Heart right ventricle (tissue), 16 donors: ENCODE results near the gene APOL1. TPM values are rescaled to one million over a fixed set of nuclear protein-coding genes. Genes with fewer than 3 reads are reported as not detected.
"Not testable (repeated sequence)": the region's sequence is repeated elsewhere in the genome, so short reads cannot be mapped to it uniquely, and the experiment has no call there.

Experiments
- ATAC-seq, 8 donors: fragments of 200-7000 bp; cut with Tn5 transposase; one replicate each; pipeline ENCODE4 v1.9.1; 2020; ENCODE audit warnings: mild to moderate bottlenecking in 8 of 8, moderate library complexity in 8 of 8, moderate number of reproducible peaks in 1 of 8
- DNase-seq, 2 donors: peaks; one replicate each; pipeline ENCODE4 v3.0.0-alpha.2; 2020
- H3K27ac ChIP-seq, 10 donors: fragments of 200-600 bp; sonication (generic) in 2 of 10; one replicate each; pipeline versions ENCODE4 v1.5.0 to v1.8.0; 2020 to 2022; ENCODE audit warnings: mild to moderate bottlenecking in 3 of 10
- H3K27me3 ChIP-seq, 7 donors: fragments of 200-600 bp; one replicate each; pipeline ENCODE4 v1.8.0; 2021 to 2022; ENCODE audit warnings: mild to moderate bottlenecking in 2 of 7
- H3K36me3 ChIP-seq, 9 donors: fragments of 200-600 bp; sonication (generic) in 1 of 9; one replicate each; pipeline versions ENCODE4 v1.5.0 to v1.8.0; 2020 to 2022; ENCODE audit warnings: mild to moderate bottlenecking in 2 of 9
- H3K4me1 ChIP-seq, 9 donors: fragments of 200-600 bp; sonication (generic) in 1 of 9; one replicate each; pipeline versions ENCODE4 v1.5.0 to v1.8.0; 2020 to 2022; ENCODE audit warnings: mild to moderate bottlenecking in 4 of 9
- H3K4me3 ChIP-seq, 10 donors: fragments of 200-600 bp; sonication (generic) in 2 of 10; one replicate each; pipeline versions ENCODE4 v1.5.0 to v1.8.0; 2020 to 2022; ENCODE audit warnings: mild to moderate bottlenecking in 7 of 10, moderate library complexity in 2 of 10
- H3K9me3 ChIP-seq, 11 donors: fragments of 200-600 bp in 10 of 11; sonication (generic) in 2 of 11; one replicate each; pipeline versions ENCODE4 v1.5.0 to v1.8.0; 2013 to 2022; ENCODE audit warnings: mild to moderate bottlenecking in 2 of 11, control low read depth in 1 of 11, moderate library complexity in 1 of 11
- WGBS, 2 donors: extraction: QIAGEN DNeasy Blood & Tissue Kit; methylation state at CpG; one replicate each; pipeline ENCODE4 v1.1.7; 2013; ENCODE audit warnings: inconsistent platforms in 1 of 2; 5-methylcytosine and 5-hydroxymethylcytosine counted together
- intact Hi-C, 10 donors: fragments of 100-400 bp; cut with DNase I; formaldehyde crosslinking; loops; one replicate each; pipeline versions ENCODE4 v1.11.1 to v1.14.2; 2022
- polyA plus RNA-seq, 2 donors: library from polyadenylated mRNA; stranded (reverse); fragments of 200-250 nt; gene quantifications; one replicate each; pipeline ENCODE4 v1.2.3, GENCODE V29; 2013
- total RNA-seq, 10 donors: library from RNA; stranded (reverse); fragmentation: NEBNext Ultra II Directional in 3 of 10; extraction: Animal tissue kit (Norgen Biotek cat#: 25700) in 3 of 10; gene quantifications; one replicate each; pipeline versions ENCODE4 v1.2.1 to v1.2.4, GENCODE V29; 2021 to 2023
- TF ChIP-seq, protein P1 (sequence below), 9 donors: fragments of 200-600 bp; sonication (generic) in 2 of 9; IDR thresholded peaks; one replicate each; pipeline versions ENCODE4 v1.5.0 to v1.8.0; 2021 to 2022; ENCODE audit warnings: antibody characterized with exemption in 9 of 9, mild to moderate bottlenecking in 5 of 9, moderate library complexity in 1 of 9
- donor health status: Arrhythmogenic right ventricular cardiomyopathy.
- donor health status: ischemic (EF 13 %, LVEDD 7.1; RV severe dilation, severe dysfunction).
- donor health status: healthy with polysubstance abuse.
- donor health status: DM: no; HTN: yes; CAD: no.
- donor health status: DM: no; HTN: no; CAD: no.
- donor health status: ischemic (EF 25% LVEDD 6.9; RV normal size, moderate dysfunction).
- donor health status: ischemic (EF 25% LVEDD 5.7; RV mildly dilated, moderate dysfunction).
- donor health status: healthy.
- donor health status: DM: yes; HTN: yes; CAD: no.
- donor health status: Ischemic cardiomyopathy.
- donor health status: ischemic (EF 35%, LVEDD 5.7; RV mildly dilated, moderate dysfunction).
- donor health status: nonischemic (EF 11% LVEDD 7.7; RV severe dilation, severe dysfunction).
- donor health status: DM: yes; HTN: yes; CAD: no.
- donor health status: PGD.
- donor health status: ischemic (EF 29% LVEDD 5.4; RV normal size, mild dysfunction).
- donor health status: nonischemic (EF 23%, LVEDD 6.1; RV moderate dilation, normal function).

APOL1 gene
- total and polyA plus RNA-seq, 12 donors, result 9.8 to 121 (median 17.5) TPM

DNA sequence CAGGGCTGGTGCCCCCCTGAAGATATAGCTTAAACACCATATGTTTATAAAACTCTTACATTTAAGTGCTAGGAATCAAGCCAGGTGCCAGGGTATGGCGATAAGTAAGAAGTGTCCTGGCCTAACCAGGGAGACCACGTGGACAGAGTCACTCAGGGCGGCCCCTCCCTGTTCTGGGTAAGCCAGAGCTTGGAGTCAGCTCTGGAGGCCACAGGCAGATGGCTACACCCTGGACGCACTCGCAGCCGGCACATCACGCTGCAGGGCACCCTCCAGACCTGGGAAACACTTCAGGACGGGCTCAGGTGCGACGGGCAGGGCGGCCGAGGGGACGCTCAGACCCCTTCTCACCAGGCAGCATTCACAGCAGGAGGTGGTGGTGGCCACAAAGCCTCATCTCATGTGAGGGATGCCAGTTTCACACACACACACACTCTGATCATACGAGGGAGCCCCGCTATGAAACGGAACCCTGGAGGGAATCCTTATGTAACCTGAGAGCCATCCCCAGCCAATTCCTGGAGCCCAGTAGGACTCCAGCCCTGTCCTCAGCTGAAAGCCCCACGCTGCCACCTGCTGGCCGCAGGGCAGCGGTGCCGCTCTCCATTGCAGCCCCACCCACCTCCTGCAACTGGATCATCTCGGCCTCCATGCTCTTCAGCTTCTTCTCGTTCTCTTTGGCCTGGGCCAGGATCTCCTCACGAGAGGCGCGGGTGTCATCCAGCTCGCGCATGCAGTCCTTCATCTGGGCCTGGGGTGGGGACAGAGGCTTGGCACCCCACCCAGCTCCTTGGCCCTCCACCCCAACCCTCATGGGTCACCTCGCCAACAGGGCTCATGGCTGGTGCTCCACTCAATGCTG, 33.4 kb downstream of the APOL1 start:
- H3K9me3 ChIP-seq, result no peaks in the 10 kb centered on the region
- H3K36me3 ChIP-seq, result peaks cover 22 to 98% (median 82%) of the 10 kb centered on the region in 9 donors
- 54 to 58% methylated on average over 28 of the region's 28 CpGs for WGBS, 2 donors
- ATAC-seq (peak; percentile 78 to 89 (median 86)), DNase-seq (peak; percentile 72 to 79)
- TF ChIP-seq, protein P1, sequence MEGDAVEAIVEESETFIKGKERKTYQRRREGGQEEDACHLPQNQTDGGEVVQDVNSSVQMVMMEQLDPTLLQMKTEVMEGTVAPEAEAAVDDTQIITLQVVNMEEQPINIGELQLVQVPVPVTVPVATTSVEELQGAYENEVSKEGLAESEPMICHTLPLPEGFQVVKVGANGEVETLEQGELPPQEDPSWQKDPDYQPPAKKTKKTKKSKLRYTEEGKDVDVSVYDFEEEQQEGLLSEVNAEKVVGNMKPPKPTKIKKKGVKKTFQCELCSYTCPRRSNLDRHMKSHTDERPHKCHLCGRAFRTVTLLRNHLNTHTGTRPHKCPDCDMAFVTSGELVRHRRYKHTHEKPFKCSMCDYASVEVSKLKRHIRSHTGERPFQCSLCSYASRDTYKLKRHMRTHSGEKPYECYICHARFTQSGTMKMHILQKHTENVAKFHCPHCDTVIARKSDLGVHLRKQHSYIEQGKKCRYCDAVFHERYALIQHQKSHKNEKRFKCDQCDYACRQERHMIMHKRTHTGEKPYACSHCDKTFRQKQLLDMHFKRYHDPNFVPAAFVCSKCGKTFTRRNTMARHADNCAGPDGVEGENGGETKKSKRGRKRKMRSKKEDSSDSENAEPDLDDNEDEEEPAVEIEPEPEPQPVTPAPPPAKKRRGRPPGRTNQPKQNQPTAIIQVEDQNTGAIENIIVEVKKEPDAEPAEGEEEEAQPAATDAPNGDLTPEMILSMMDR (IDR thresholded peaks at IDR 0.05), result peak; percentile 71 to 95 (median 92)
- peaks cover 0 to 32% (median 13%) of the 10 kb centered on the region in 9 donors for H3K4me1 ChIP-seq
- no peak overlapping the region for H3K4me3 ChIP-seq
- intact Hi-C loops, result no loop called here
- H3K27ac ChIP-seq, result peak overlapping the region in 9 of 10 donors; percentile 31 to 73 (median 67)
- no peaks in the 10 kb centered on the region for H3K27me3 ChIP-seq

DNA sequence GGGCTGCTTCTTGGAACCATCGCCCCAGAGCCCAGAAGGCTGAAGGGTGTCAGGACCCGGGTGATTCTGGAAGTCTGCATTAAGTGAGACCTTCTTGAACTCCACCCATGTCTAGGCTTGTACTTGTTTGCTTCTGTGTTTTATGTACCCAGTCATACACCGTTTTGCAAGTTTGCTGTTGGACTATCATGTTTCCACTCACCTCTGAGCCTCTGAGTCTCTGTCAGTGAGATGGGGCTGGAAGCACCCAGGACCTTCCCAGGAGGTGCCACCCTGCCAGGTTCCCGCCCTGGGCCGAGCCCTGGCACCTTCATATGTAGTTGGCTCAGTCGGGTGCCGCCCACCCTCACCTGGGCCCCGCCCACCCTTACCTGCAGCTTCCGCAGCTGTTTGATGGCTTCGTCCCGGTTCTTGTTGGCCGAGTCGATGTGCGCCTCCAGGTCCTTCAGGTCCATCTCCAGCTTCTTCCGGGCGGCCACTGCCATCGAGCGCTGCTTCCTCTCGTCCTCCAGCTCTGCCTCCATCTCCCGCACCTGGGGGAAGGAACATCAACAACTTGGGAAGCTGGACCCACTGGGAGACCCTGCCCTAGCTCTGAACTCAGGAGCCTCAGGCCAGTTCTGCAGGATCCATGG, 35.1 kb downstream of the APOL1 start:
- intact Hi-C loops, result no loop called here

DNA sequence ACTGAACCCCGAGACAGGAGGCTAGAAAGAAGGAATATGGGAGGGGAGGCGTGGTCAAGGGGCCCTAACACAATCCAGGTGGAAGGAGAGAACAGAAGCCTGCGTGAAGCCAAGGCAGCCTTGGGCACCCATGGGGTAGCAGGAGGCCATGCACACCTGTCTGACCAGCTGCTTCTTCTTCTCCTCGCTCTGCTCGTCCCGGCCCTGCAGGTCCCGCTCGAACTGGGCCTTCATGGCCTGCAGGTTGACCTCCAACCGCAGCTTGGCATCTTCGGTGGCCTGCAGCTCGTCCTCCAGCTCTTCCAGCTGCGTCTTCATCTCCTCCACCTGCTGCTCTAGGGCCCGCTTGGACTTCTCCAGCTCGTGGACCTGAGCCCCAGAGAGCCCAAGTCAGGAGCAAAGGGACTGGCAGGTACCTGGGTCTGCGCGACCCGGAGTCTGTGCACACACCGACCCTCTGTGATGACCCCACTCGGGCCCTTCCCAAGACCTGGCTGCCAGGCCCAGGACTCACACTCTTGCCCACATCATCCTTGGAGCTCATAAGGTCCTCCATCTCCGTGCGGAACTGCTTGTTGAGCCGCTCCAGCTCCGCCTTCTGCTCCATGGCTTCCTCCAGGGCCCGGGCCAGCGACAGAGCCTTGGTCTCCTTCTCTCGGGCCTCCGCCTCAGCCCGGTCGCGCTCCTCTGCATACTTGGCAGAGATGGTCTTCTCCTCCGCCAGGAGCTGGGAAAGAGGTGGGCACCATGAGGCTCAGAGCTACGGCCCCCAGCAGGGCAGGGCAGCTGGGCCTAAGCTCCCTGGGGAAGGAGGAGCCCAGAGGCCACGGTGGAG, 35.9 kb downstream of the APOL1 start:
- WGBS, 2 donors, result 87 to 91% methylated on average over 33 of the region's 33 CpGs
- TF ChIP-seq, protein P1 (IDR thresholded peaks at IDR 0.05), result no peak
- Histone ChIP-seq H3K4me1 (peaks cover 0 to 24% (median 13%) of the 10 kb centered on the region in 9 donors), H3K9me3 (no peaks in the 10 kb centered on the region), H3K36me3 (peaks cover 34 to 98% (median 82%) of the 10 kb centered on the region in 9 donors), H3K27me3 (no peaks in the 10 kb centered on the region), H3K27ac (peak overlapping the region in 1 of 10 donors; percentile 26), H3K4me3 (no peak overlapping the region)
- intact Hi-C loops, result no loop called here
- no peak for DNase-seq
- no peak for ATAC-seq

More for the DNA sequence above, 35.1 kb downstream of the APOL1 start:
- Histone ChIP-seq H3K9me3 (no peaks in the 10 kb centered on the region), H3K4me1 (peaks cover 0 to 24% (median 13%) of the 10 kb centered on the region in 9 donors), H3K36me3 (peaks cover 31 to 98% (median 80%) of the 10 kb centered on the region in 9 donors), H3K4me3 (no peak overlapping the region), H3K27ac (no peak overlapping the region), H3K27me3 (no peaks in the 10 kb centered on the region)
- ATAC-seq (no peak), DNase-seq (no peak)
- WGBS, 2 donors, result 91 to 92% methylated on average over 20 of the region's 20 CpGs
- TF ChIP-seq, protein P1 (IDR thresholded peaks at IDR 0.05), result no peak

DNA sequence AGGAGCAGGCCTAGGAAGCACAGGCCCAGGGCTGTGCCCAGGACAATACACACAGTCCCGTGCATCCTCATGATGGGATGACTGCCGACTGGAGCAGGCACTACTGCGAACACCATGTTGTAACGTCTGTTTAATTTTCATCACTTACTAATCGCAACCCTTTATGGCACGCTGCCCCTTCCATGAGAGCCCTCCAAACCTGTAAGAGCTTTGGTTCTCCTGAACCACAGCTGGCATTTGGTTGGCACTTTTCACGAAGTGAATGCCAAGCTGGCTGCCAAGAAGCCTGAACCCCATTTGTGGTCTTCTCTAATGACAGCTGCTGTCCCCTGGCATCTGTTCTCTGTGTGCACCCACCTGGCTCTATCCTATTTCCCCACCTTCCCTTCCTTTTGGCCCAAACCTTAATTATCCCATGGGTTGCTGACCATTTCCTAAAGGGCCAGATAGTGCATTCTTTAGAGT, 36.5 kb downstream of the APOL1 start:
- H3K27ac ChIP-seq, result peak overlapping the region in 1 of 10 donors; percentile 26
- ATAC-seq (no peak), DNase-seq (no peak)
- WGBS, 2 donors, result 72 to 75% methylated on average over 7 of the region's 7 CpGs
- peaks cover 0 to 24% (median 13%) of the 10 kb centered on the region in 9 donors for H3K4me1 ChIP-seq
- peaks cover 39 to 98% (median 82%) of the 10 kb centered on the region in 9 donors for H3K36me3 ChIP-seq
- TF ChIP-seq, protein P1 (IDR thresholded peaks at IDR 0.05), result no peak
- H3K9me3 ChIP-seq, result no peaks in the 10 kb centered on the region
- intact Hi-C loops, result no loop called here
- H3K4me3 ChIP-seq, result no peak overlapping the region
- H3K27me3 ChIP-seq, result no peaks in the 10 kb centered on the region

DNA sequence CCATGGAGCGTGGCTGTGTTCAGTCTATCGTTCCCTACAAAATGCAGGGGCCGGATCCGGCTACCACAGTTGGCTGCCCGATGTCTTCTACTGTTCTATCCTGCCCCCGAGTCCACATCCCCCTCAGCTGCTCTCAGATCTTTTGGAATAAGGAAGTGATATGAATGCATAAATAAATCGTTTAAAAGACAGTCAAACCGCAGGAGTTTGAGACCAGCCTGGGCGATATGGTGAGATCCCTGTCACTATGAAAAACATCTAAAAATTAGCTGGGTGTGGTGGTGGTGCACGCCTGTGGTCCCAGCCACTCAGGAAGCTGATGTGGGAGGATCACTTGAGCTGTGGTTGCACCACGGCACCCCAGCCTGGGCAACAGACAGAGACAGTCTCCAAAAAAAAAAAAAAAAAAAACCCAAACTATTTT, 37.0 kb downstream of the APOL1 start:
- H3K9me3 ChIP-seq, ATAC-seq, H3K27me3 ChIP-seq, intact Hi-C loops, H3K27ac ChIP-seq, H3K4me3 ChIP-seq, DNase-seq: not testable (repeated sequence)
- 93 to 94% methylated on average over 11 of the region's 11 CpGs for WGBS, 2 donors
- Histone ChIP-seq H3K36me3 (peaks cover 39 to 98% (median 82%) of the 10 kb centered on the region in 9 donors), H3K4me1 (peaks cover 0 to 24% (median 13%) of the 10 kb centered on the region in 9 donors)

DNA sequence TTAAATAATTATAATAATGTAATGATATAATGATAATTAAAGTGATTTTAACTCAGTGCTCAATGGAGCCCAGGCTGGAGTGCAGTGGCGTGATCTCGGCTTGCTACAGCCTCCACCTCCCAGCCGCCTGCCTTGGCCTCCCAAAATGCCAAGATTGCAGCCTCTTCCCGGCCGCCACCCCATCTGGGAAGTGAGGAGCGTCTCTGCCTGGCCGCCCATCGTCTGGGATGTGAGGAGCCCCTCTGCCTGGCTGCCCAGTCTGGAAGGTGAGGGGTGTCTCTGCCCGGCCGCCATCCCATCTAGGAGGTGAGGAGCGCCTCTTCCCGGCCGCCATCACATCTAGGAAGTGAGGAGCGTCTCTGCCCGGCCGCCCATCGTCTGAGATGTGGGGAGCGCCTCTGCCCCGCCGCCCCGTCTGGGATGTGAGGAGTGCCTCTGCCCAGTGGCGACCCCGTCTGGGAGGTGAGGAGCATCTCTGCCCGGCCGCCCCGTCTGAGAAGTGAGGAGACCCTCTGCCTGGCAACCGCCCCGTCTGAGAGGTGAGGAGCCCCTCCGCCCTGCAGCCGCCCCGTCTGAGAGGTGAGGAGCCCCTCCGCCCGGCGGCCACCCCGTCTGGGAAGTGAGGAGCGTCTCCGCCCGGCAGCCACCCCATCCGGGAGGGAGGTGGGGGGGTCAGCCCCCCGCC, 37.6 kb downstream of the APOL1 start:
- peaks cover 42 to 98% (median 82%) of the 10 kb centered on the region in 9 donors for H3K36me3 ChIP-seq
- 93 to 98% methylated on average over 11 to 24 of the region's 40 CpGs for WGBS, 2 donors
- not testable (repeated sequence) for DNase-seq

More for the DNA sequence above, 37.6 kb downstream of the APOL1 start:
- ATAC-seq, H3K27ac ChIP-seq, H3K27me3 ChIP-seq, intact Hi-C loops, H3K4me3 ChIP-seq, H3K9me3 ChIP-seq: not testable (repeated sequence)
- peaks cover 0 to 20% (median 10%) of the 10 kb centered on the region in 9 donors for H3K4me1 ChIP-seq
